HEK293T (cell line): Measurements from ENCODE around the gene SLC22A1.

Source experiments
- CTCF ChIA-PET: fragments of 350-600 bp; formaldehyde crosslinking; extraction: SDS; loops from one replicate; lab custom pipeline; 2021; ENCODE audit warnings: antibody characterized with exemption, inconsistent platforms; lab: Yijun Ruan, JAX
- POLR2A ChIA-PET: fragments of 350-600 bp; formaldehyde crosslinking; extraction: SDS; loops from one replicate; lab custom pipeline; 2020; ENCODE audit warnings: antibody characterized with exemption, inconsistent platforms; lab: Yijun Ruan, JAX
- DNase-seq: peaks from one replicate; pipeline ENCODE4 v3.0.0; 2012; ENCODE audit warnings: mixed read lengths; ENCODE audit errors: extremely low spot score
- ARNT ChIP-seq: fragments of 450-650 bp; IDR thresholded peaks from 2 replicates; pipeline ENCODE4 v1.6.1; 2017; ENCODE audit warnings: mild to moderate bottlenecking
- BHLHE40 ChIP-seq: fragments of 450-650 bp; IDR thresholded peaks from 2 replicates; pipeline ENCODE4 v1.6.1; 2016; ENCODE audit warnings: mild to moderate bottlenecking, moderate library complexity, borderline replicate concordance
- CTBP1 ChIP-seq: fragments of 450-650 bp; IDR thresholded peaks from 2 replicates; pipeline ENCODE4 v1.6.1; 2016; ENCODE audit warnings: borderline replicate concordance
- ELF4 ChIP-seq: fragments of 450-650 bp; IDR thresholded peaks from 2 replicates; pipeline ENCODE4 v1.6.1; 2017; ENCODE audit warnings: antibody characterized with exemption
- FOXA1 ChIP-seq: fragments of 450-650 bp; IDR thresholded peaks from 2 replicates; pipeline ENCODE4 v1.6.1; 2016; ENCODE audit warnings: mild to moderate bottlenecking
- FOXK2 ChIP-seq: fragments of 450-650 bp; IDR thresholded peaks from 2 replicates; pipeline ENCODE4 v1.6.1; 2016; ENCODE audit warnings: mild to moderate bottlenecking
- FOXM1 ChIP-seq: fragments of 450-650 bp; IDR thresholded peaks from 2 replicates; pipeline ENCODE4 v1.6.1; 2017; ENCODE audit warnings: mild to moderate bottlenecking, borderline replicate concordance
- HDGF ChIP-seq: fragments of 450-650 bp; IDR thresholded peaks from 2 replicates; pipeline ENCODE4 v1.6.1; 2017; ENCODE audit warnings: antibody characterized with exemption, borderline replicate concordance
- L3MBTL2 ChIP-seq: fragments of 450-650 bp; conservative IDR thresholded peaks from 2 replicates; pipeline ENCODE4 v1.6.1; 2016; ENCODE audit warnings: mild to moderate bottlenecking
- LEF1 ChIP-seq: fragments of 450-650 bp; IDR thresholded peaks from 2 replicates; pipeline ENCODE4 v1.6.1; 2017; ENCODE audit warnings: mild to moderate bottlenecking, borderline replicate concordance
- NFRKB ChIP-seq: fragments of 450-650 bp; IDR thresholded peaks from 2 replicates; pipeline ENCODE4 v1.6.1; 2016; ENCODE audit warnings: mild to moderate bottlenecking, moderate library complexity
- PKNOX1 ChIP-seq: fragments of 450-650 bp; IDR thresholded peaks from 2 replicates; pipeline ENCODE4 v1.6.1; 2016
- SP1 ChIP-seq: fragments of 450-650 bp; IDR thresholded peaks from 2 replicates; pipeline ENCODE4 v1.6.1; 2017
- SUZ12 ChIP-seq: fragments of 450-650 bp; IDR thresholded peaks from 2 replicates; pipeline ENCODE4 v1.6.1; 2016; ENCODE audit warnings: mild to moderate bottlenecking
- TARDBP ChIP-seq: fragments of 450-650 bp; IDR thresholded peaks from 2 replicates; pipeline ENCODE4 v1.6.1; 2016
- ZNF384 ChIP-seq: fragments of 450-650 bp; IDR thresholded peaks from 2 replicates; pipeline ENCODE4 v1.6.1; 2016

The SLC22A1 gene

GRCh38 chr6:160078883-160079685, 42.5 kb upstream of the SLC22A1 start:
- DNase-seq = no peak
- no peak for TF ChIP-seq BHLHE40
- TF ChIP-seq SP1 = no peak
- no peak for TF ChIP-seq NFRKB
- no peak for TF ChIP-seq L3MBTL2
- TF ChIP-seq ARNT = no peak
- TF ChIP-seq ZNF384 = no peak
- TF ChIP-seq ELF4 = no peak
- TF ChIP-seq CTBP1 = no peak
- TF ChIP-seq SUZ12 = no peak
- no peak for TF ChIP-seq LEF1
- ChIA-PET CTCF (no interaction called here), POLR2A (no interaction called here)

- DNase-seq = no peak
- CTCF ChIA-PET = no interaction called here
- POLR2A ChIA-PET = no interaction called here
- TF ChIP-seq BHLHE40 = no peak
- TF ChIP-seq FOXM1 = no peak
- no peak for TF ChIP-seq SUZ12
- TF ChIP-seq L3MBTL2 = no peak
- no peak for TF ChIP-seq NFRKB
- no peak for TF ChIP-seq CTBP1
- no peak for TF ChIP-seq HDGF
- TF ChIP-seq LEF1 = no peak
- no peak for TF ChIP-seq FOXA1
- no peak for TF ChIP-seq TARDBP
- no peak for TF ChIP-seq PKNOX1
- no peak for TF ChIP-seq FOXK2
- TF ChIP-seq ARNT = no peak
- no peak for TF ChIP-seq SP1
These were observed 42.0 kb upstream of the SLC22A1 start for GRCh38 chr6:160079686-160080043.

GRCh38 chr6:160080097-160080496, 41.5 kb upstream of the SLC22A1 start:
- ChIA-PET POLR2A (no interaction called here), CTCF (no interaction called here)
- DNase-seq = no peak
- TF ChIP-seq LEF1 = no peak
- TF ChIP-seq L3MBTL2 = no peak
- TF ChIP-seq TARDBP = no peak

GRCh38 chr6:160081398-160081797, 40.2 kb upstream of the SLC22A1 start:
- POLR2A ChIA-PET = no interaction called here
- CTCF ChIA-PET = no interaction called here
- no peak for DNase-seq
- TF ChIP-seq FOXK2 (no peak), HDGF (no peak)

- no peak for DNase-seq
- CTCF ChIA-PET = no interaction called here
- POLR2A ChIA-PET = no interaction called here
- TF ChIP-seq SP1 (no peak), HDGF (no peak), L3MBTL2 (no peak), FOXM1 (no peak), CTBP1 (no peak), NFRKB (no peak), TARDBP (no peak), ARNT (no peak)
These were observed 39.0 kb upstream of the SLC22A1 start for GRCh38 chr6:160082627-160083026.

- DNase-seq = no peak
- POLR2A ChIA-PET = no interaction called here
- CTCF ChIA-PET = no interaction called here
- TF ChIP-seq LEF1 = no peak
- no peak for TF ChIP-seq TARDBP
- TF ChIP-seq L3MBTL2 = no peak
- TF ChIP-seq FOXM1 = no peak
- no peak for TF ChIP-seq ARNT
- no peak for TF ChIP-seq HDGF
- no peak for TF ChIP-seq FOXK2
- no peak for TF ChIP-seq SP1
- TF ChIP-seq SUZ12 = no peak
- no peak for TF ChIP-seq ELF4
- no peak for TF ChIP-seq ZNF384
- TF ChIP-seq PKNOX1 = no peak
- no peak for TF ChIP-seq CTBP1
These were observed 37.3 kb upstream of the SLC22A1 start for GRCh38 chr6:160084198-160084776.

GRCh38 chr6:160085226-160085625, 36.4 kb upstream of the SLC22A1 start:
- no peak for TF ChIP-seq NFRKB
- TF ChIP-seq L3MBTL2 = no peak
- TF ChIP-seq CTBP1 = no peak
- no peak for TF ChIP-seq LEF1
- TF ChIP-seq SP1 = no peak
- no peak for TF ChIP-seq FOXK2
- no peak for TF ChIP-seq PKNOX1
- TF ChIP-seq BHLHE40 = no peak
- no peak for TF ChIP-seq ZNF384
- no peak for TF ChIP-seq FOXA1
- TF ChIP-seq ELF4 = no peak
- TF ChIP-seq HDGF = no peak
- no peak for TF ChIP-seq SUZ12
- TF ChIP-seq TARDBP = no peak
- ChIA-PET CTCF (no interaction called here), POLR2A (no interaction called here)
- DNase-seq = no peak
